Neural crest cell (in vitro differentiated cells): ENCODE measurements around the gene MYRFL. TPM values are rescaled to one million over a fixed set of nuclear protein-coding genes. Genes with fewer than 3 reads are reported as not detected.

ENCODE experiments used
- DNase-seq: peaks from one replicate; pipeline ENCODE4 v3.0.0; 2021; ENCODE audit warnings: low read depth, mixed read lengths, low spot score
- H3K27ac Mint-ChIP-seq: one replicate; pipeline ENCODE4 v1.8.0; 2021; ENCODE audit warnings: mild to moderate bottlenecking, mixed read lengths; ENCODE audit not compliant: unreplicated experiment
- H3K27me3 Mint-ChIP-seq: 2 replicates; pipeline ENCODE4 v1.8.0; 2021; ENCODE audit warnings: low read depth, mild to moderate bottlenecking, mixed read lengths
- H3K36me3 Mint-ChIP-seq: 2 replicates; pipeline ENCODE4 v1.8.0; 2021; ENCODE audit warnings: low read depth, mild to moderate bottlenecking, mixed read lengths
- H3K4me1 Mint-ChIP-seq: 2 replicates; pipeline ENCODE4 v1.8.0; 2021; ENCODE audit warnings: mixed read lengths
- H3K4me3 Mint-ChIP-seq: one replicate; pipeline ENCODE4 v1.8.0; 2021; ENCODE audit warnings: mild to moderate bottlenecking, mixed read lengths
- H3K9me3 Mint-ChIP-seq: 2 replicates; pipeline ENCODE4 v1.8.0; 2021; ENCODE audit warnings: mixed read lengths
- total RNA-seq: library from RNA; stranded (reverse); gene quantifications from 2 replicates; pipeline ENCODE4 v1.2.1, GENCODE V29; 2021
- TF ChIP-seq, protein P1 (sequence below): fragments of 200-600 bp; sonication (generic); conservative IDR thresholded peaks from 2 replicates; pipeline ENCODE4 v1.5.0; 2021; ENCODE audit warnings: antibody characterized with exemption, mild to moderate bottlenecking

Gene MYRFL
- total RNA-seq, 1 donor from 2014 or later: 0.42 TPM

- no peaks in the 10 kb centered on the region for H3K27me3 Mint-ChIP-seq
- no peak overlapping the region for H3K4me3 Mint-ChIP-seq
- H3K4me1 Mint-ChIP-seq: peaks cover 4% of the 10 kb centered on the region
- no peak for DNase-seq
- peaks cover 14% of the 10 kb centered on the region for H3K9me3 Mint-ChIP-seq
- no peak overlapping the region for H3K27ac Mint-ChIP-seq
- H3K36me3 Mint-ChIP-seq: peaks cover 2% of the 10 kb centered on the region
- TF ChIP-seq, protein P1, sequence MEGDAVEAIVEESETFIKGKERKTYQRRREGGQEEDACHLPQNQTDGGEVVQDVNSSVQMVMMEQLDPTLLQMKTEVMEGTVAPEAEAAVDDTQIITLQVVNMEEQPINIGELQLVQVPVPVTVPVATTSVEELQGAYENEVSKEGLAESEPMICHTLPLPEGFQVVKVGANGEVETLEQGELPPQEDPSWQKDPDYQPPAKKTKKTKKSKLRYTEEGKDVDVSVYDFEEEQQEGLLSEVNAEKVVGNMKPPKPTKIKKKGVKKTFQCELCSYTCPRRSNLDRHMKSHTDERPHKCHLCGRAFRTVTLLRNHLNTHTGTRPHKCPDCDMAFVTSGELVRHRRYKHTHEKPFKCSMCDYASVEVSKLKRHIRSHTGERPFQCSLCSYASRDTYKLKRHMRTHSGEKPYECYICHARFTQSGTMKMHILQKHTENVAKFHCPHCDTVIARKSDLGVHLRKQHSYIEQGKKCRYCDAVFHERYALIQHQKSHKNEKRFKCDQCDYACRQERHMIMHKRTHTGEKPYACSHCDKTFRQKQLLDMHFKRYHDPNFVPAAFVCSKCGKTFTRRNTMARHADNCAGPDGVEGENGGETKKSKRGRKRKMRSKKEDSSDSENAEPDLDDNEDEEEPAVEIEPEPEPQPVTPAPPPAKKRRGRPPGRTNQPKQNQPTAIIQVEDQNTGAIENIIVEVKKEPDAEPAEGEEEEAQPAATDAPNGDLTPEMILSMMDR: no peak
Observed at GRCh38 chr12:69913526-69913925, 88.5 kb downstream of the MYRFL start.

- TF ChIP-seq, protein P1: no peak
- peaks cover 2% of the 10 kb centered on the region for H3K36me3 Mint-ChIP-seq
- DNase-seq: no peak
- H3K27ac Mint-ChIP-seq: no peak overlapping the region
- H3K4me3 Mint-ChIP-seq: no peak overlapping the region
- no peaks in the 10 kb centered on the region for H3K4me1 Mint-ChIP-seq
- H3K27me3 Mint-ChIP-seq: no peaks in the 10 kb centered on the region
- peaks cover 16% of the 10 kb centered on the region for H3K9me3 Mint-ChIP-seq
Observed at GRCh38 chr12:69915964-69916363, 90.9 kb downstream of the MYRFL start.

- H3K36me3 Mint-ChIP-seq: peaks cover 2% of the 10 kb centered on the region
- TF ChIP-seq, protein P1: no peak
- no peak overlapping the region for H3K4me3 Mint-ChIP-seq
- DNase-seq: no peak
- no peaks in the 10 kb centered on the region for H3K27me3 Mint-ChIP-seq
- H3K4me1 Mint-ChIP-seq: no peaks in the 10 kb centered on the region
- peaks cover 14% of the 10 kb centered on the region for H3K9me3 Mint-ChIP-seq
- no peak overlapping the region for H3K27ac Mint-ChIP-seq
Observed at GRCh38 chr12:69916544-69917235, 91.7 kb downstream of the MYRFL start.

DNA sequence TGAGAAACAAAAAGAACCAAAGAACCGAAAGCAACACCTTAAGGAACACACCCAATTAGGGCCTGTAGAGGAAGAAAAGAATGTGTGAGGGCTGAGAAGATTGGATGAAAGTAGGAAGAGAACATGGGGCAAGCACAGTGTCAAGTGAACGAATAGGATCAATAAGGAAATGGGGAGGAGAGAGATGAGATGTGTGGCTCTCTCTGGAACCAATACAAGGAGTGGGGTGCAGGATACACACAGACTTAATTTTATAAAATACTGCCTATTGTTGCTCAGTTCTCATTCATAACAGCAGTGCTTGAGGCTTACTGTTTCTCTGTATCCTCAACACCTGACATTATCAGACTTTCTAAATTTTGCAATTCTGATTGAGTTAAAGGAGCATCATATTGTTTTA, 93.3 kb downstream of the MYRFL start:
- Mint-ChIP-seq H3K36me3 (peaks cover 2% of the 10 kb centered on the region), H3K9me3 (peaks cover 10% of the 10 kb centered on the region), H3K4me3 (no peak overlapping the region), H3K27me3 (no peaks in the 10 kb centered on the region), H3K27ac (no peak overlapping the region), H3K4me1 (no peaks in the 10 kb centered on the region)
- TF ChIP-seq, protein P1: no peak
- no peak for DNase-seq

- H3K27me3 Mint-ChIP-seq: no peaks in the 10 kb centered on the region
- H3K36me3 Mint-ChIP-seq: no peaks in the 10 kb centered on the region
- DNase-seq: no peak
- no peak overlapping the region for H3K27ac Mint-ChIP-seq
- TF ChIP-seq, protein P1: no peak
- H3K4me1 Mint-ChIP-seq: no peaks in the 10 kb centered on the region
- H3K9me3 Mint-ChIP-seq: peaks cover 5% of the 10 kb centered on the region
- H3K4me3 Mint-ChIP-seq: no peak overlapping the region
Observed at GRCh38 chr12:69919495-69919894, 94.5 kb downstream of the MYRFL start.
